ENCODE data around the gene LSM2. TPM values are rescaled to one million over a fixed set of nuclear protein-coding genes. Genes with fewer than 3 reads are reported as not detected.

LSM2 gene
- polyA plus RNA-seq, 1 donor (not counting 4 experiments of a cell fraction or from before 2014, with no cell fraction given), result 46.5 TPM

DNA sequence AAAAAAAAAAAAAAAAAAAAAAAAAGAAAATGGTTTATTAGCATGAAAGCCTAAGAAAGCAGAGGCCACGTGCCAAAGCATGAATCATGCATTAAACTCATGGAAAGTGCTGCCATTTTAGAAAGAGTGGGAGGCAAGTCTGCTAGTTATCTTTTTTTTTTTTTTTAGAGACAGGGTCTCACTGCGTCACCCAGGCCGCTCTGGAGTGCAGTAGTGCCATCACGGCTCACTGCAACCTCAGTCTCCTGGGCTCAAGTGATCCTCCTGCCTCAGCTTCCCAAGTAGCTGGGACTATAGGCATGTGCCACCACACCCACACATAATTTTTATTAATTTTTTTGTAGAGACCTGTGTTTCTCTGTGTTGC, 34.8 kb downstream of the LSM2 start:
- H4K20me1 ChIP-seq (ENCODE audit: control insufficient read depth, extremely low read depth, insufficient read depth, low read length), result no peaks in the 10 kb centered on the region
- no peak for DNase-seq (ENCODE audit: low read depth, low spot score)
- H3K4me1 ChIP-seq (ENCODE audit: control insufficient read depth, extremely low read depth, insufficient read depth, low read length), result peaks cover 20% of the 10 kb centered on the region
- no peaks in the 10 kb centered on the region for H3K79me2 ChIP-seq (ENCODE audit: control insufficient read depth, insufficient read depth, low read length)
- no peaks in the 10 kb centered on the region for H3K27me3 ChIP-seq (ENCODE audit: control insufficient read depth, extremely low read depth, insufficient read depth, low read length)
- no peak overlapping the region for H3K4me3 ChIP-seq (ENCODE audit: control insufficient read depth in 2 of 3, extremely low read depth in 1 of 3, insufficient read depth in 2 of 3, low read depth in 1 of 3, low read length in 3 of 3)
- dilution Hi-C loops (cut with MboI; ENCODE audit: extremely low pct_ligation_motif_present, low sequenced_read_pairs), result no loop called here
- no peak overlapping the region for H3K27ac ChIP-seq (ENCODE audit: control insufficient read depth, insufficient read depth, low read length)
- peaks cover 2% of the 10 kb centered on the region for H3K9me1 ChIP-seq (ENCODE audit: control insufficient read depth, extremely low read depth, insufficient read depth, low read length)
- H3K9ac ChIP-seq (ENCODE audit: control insufficient read depth, extremely low read depth, insufficient read depth, low read length), result no peak overlapping the region
- H3K4me2 ChIP-seq (ENCODE audit: control insufficient read depth, extremely low read depth, insufficient read depth, low read depth, low read length), result no peak overlapping the region
- TF ChIP-seq CTCF (optimal IDR thresholded peaks at IDR 0.05 in 1 of 3, IDR thresholded peaks at IDR 0.05 in 1 of 3, conservative IDR thresholded peaks at IDR 0.05 in 1 of 3; ENCODE audit: extremely low read depth in 1 of 3, insufficient read depth in 2 of 3, low read length in 3 of 3), result no peak
- TF ChIP-seq EZH2 (IDR thresholded peaks at IDR 0.05; ENCODE audit: low read length), result no peak
- H3K36me3 ChIP-seq (ENCODE audit: control insufficient read depth in 2 of 2, extremely low read depth in 1 of 2, insufficient read depth in 2 of 2, low read length in 2 of 2), result no peaks in the 10 kb centered on the region
- H2AFZ ChIP-seq (ENCODE audit: control insufficient read depth, low read length), result no peak overlapping the region
- FAIRE-seq, result no peak
- H3K9me3 ChIP-seq (ENCODE audit: control insufficient read depth, low read depth, low read length), result no peaks in the 10 kb centered on the region

GRCh38 chr6:31770860-31771259, 35.9 kb downstream of the LSM2 start:
- dilution Hi-C loops (cut with MboI; ENCODE audit: extremely low pct_ligation_motif_present, low sequenced_read_pairs), result no loop called here
- DNase-seq (ENCODE audit: low read depth, low spot score) (no peak), FAIRE-seq (no peak)
- H3K4me2 ChIP-seq (ENCODE audit: control insufficient read depth, extremely low read depth, insufficient read depth, low read depth, low read length), result no peak overlapping the region
- H2AFZ ChIP-seq (ENCODE audit: control insufficient read depth, low read length), result no peak overlapping the region
- no peaks in the 10 kb centered on the region for H4K20me1 ChIP-seq (ENCODE audit: control insufficient read depth, extremely low read depth, insufficient read depth, low read length)
- H3K4me3 ChIP-seq (ENCODE audit: control insufficient read depth in 2 of 3, extremely low read depth in 1 of 3, insufficient read depth in 2 of 3, low read depth in 1 of 3, low read length in 3 of 3), result no peak overlapping the region
- H3K27me3 ChIP-seq (ENCODE audit: control insufficient read depth, extremely low read depth, insufficient read depth, low read length), result no peaks in the 10 kb centered on the region
- H3K27ac ChIP-seq (ENCODE audit: control insufficient read depth, insufficient read depth, low read length), result no peak overlapping the region
- no peaks in the 10 kb centered on the region for H3K36me3 ChIP-seq (ENCODE audit: control insufficient read depth in 2 of 2, extremely low read depth in 1 of 2, insufficient read depth in 2 of 2, low read length in 2 of 2)
- H3K9me3 ChIP-seq (ENCODE audit: control insufficient read depth, low read depth, low read length), result no peaks in the 10 kb centered on the region
- no peak overlapping the region for H3K9ac ChIP-seq (ENCODE audit: control insufficient read depth, extremely low read depth, insufficient read depth, low read length)
- H3K79me2 ChIP-seq (ENCODE audit: control insufficient read depth, insufficient read depth, low read length), result no peaks in the 10 kb centered on the region
- H3K4me1 ChIP-seq (ENCODE audit: control insufficient read depth, extremely low read depth, insufficient read depth, low read length), result peaks cover 9% of the 10 kb centered on the region
- peaks cover 2% of the 10 kb centered on the region for H3K9me1 ChIP-seq (ENCODE audit: control insufficient read depth, extremely low read depth, insufficient read depth, low read length)
- TF ChIP-seq EZH2 (IDR thresholded peaks at IDR 0.05; ENCODE audit: low read length) (no peak), CTCF (optimal IDR thresholded peaks at IDR 0.05 in 1 of 3, IDR thresholded peaks at IDR 0.05 in 1 of 3, conservative IDR thresholded peaks at IDR 0.05 in 1 of 3; ENCODE audit: extremely low read depth in 1 of 3, insufficient read depth in 2 of 3, low read length in 3 of 3) (no peak)
